Hepatocyte (in vitro differentiated cells): ENCODE data around the gene FGFR4.

Experiments
- CTCF ChIP-seq: fragments of 200-600 bp; sonication (generic); IDR thresholded peaks from 2 replicates; pipeline ENCODE4 v1.5.1; 2016; ENCODE audit warnings: antibody characterized with exemption, mild to moderate bottlenecking; ENCODE audit not compliant: poor library complexity
- EZH2 ChIP-seq: fragments of 200-600 bp; sonication (generic); IDR thresholded peaks from 2 replicates; pipeline ENCODE4 v1.6.1; 2016; ENCODE audit warnings: antibody characterized with exemption, mild to moderate bottlenecking, borderline replicate concordance

GRCh38 chr5:177067503-177067902 lies 19.2 kb upstream of the FGFR4 start:
- TF ChIP-seq CTCF = no peak
- TF ChIP-seq EZH2 = no peak
